H1 (cell line): ENCODE measurements around the gene CHN2.

Source experiments
- ATF2 ChIP-seq: IDR thresholded peaks from 2 replicates; pipeline ENCODE4 v1.6.1; 2012; ENCODE audit warnings: low read length, inconsistent platforms
- BRCA1 ChIP-seq: IDR thresholded peaks from 2 replicates; pipeline ENCODE4 v1.6.1; 2012; ENCODE audit warnings: low read depth, low read length, improper control_type of control experiment
- CREB1 ChIP-seq: IDR thresholded peaks from 2 replicates; pipeline ENCODE4 v1.6.1; 2012; ENCODE audit warnings: inconsistent platforms
- CTCF ChIP-seq, 3 experiments: IDR thresholded peaks; 1 replicate in 2 of 3; 2 replicates in 1 of 3; pipeline versions ENCODE4 v1.5.1 to v1.6.1; 2011; ENCODE audit warnings: low read length in 3 of 3, mild to moderate bottlenecking in 3 of 3, inconsistent platforms in 2 of 3, low read depth in 1 of 3, moderate library complexity in 1 of 3; ENCODE audit not compliant: insufficient read depth in 1 of 3; ENCODE audit errors: control extremely low read depth in 1 of 3
- EP300 ChIP-seq, 2 experiments: IDR thresholded peaks; 1 replicate in 1 of 2; 2 replicates in 1 of 2; pipeline ENCODE4 v1.6.1; 2011 to 2012; ENCODE audit warnings: low read depth in 2 of 2, low read length in 2 of 2, mild to moderate bottlenecking in 2 of 2, borderline replicate concordance in 1 of 2, inconsistent platforms in 1 of 2, moderate library complexity in 1 of 2
- POLR2A ChIP-seq, 2 experiments: IDR thresholded peaks; 1 replicate in 1 of 2; 2 replicates in 1 of 2; pipeline ENCODE4 v1.6.1; 2011; ENCODE audit warnings: low read depth in 2 of 2, low read length in 2 of 2, mild to moderate bottlenecking in 2 of 2; ENCODE audit errors: control extremely low read depth in 1 of 2
- SIN3A ChIP-seq, 2 experiments: IDR thresholded peaks in 1 of 2; conservative IDR thresholded peaks in 1 of 2; 2 replicates each; pipeline ENCODE4 v1.6.1; 2011 to 2012; ENCODE audit warnings: low read length in 2 of 2, improper control_type of control experiment in 1 of 2, low read depth in 1 of 2, mild to moderate bottlenecking in 1 of 2
- ZNF274 ChIP-seq: IDR thresholded peaks from 2 replicates; pipeline ENCODE4 v1.7.0; 2012; ENCODE audit warnings: low read length, borderline replicate concordance; ENCODE audit errors: extremely low read depth

GRCh38 chr7:29385214-29385814 is 190.7 kb downstream of the CHN2 start:
- no peak for TF ChIP-seq CTCF (IDR thresholded peaks at IDR 0.05; ENCODE audit: control extremely low read depth in 1 of 3, insufficient read depth in 1 of 3, low read depth in 1 of 3, low read length in 3 of 3)
- TF ChIP-seq ZNF274, result no peak
- TF ChIP-seq ATF2, result no peak
- no peak for TF ChIP-seq EP300 (IDR thresholded peaks at IDR 0.05; ENCODE audit: borderline replicate concordance in 1 of 2, low read depth in 2 of 2, low read length in 2 of 2)
- TF ChIP-seq CREB1, result no peak
- no peak for TF ChIP-seq POLR2A (IDR thresholded peaks at IDR 0.05; ENCODE audit: control extremely low read depth in 1 of 2, low read depth in 2 of 2, low read length in 2 of 2)
- TF ChIP-seq BRCA1, result no peak
- no peak for TF ChIP-seq SIN3A (conservative IDR thresholded peaks at IDR 0.05 in 1 of 2, IDR thresholded peaks at IDR 0.05 in 1 of 2; ENCODE audit: low read depth in 1 of 2, low read length in 2 of 2)
